Measurements from ENCODE around the gene INTS2.

Gene INTS2

DNA sequence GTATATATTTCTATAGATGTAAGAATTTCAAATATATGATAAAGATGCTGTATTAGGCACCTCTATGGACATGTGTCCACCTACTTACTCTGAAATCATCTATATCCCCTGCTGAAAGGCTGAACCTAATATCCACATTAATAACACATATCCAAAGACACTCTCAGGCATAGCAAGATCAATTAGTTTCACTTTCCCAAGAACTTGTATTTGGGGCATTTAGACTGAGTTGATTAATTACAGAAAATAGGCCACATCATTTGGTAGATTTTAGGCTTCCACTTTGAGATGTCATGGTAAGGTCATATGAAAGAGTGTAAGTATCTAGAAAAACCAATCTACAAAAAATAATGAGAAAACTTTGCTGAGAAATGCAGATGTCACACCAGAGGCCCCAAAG lies 109.6 kb downstream of the INTS2 start:
- no peak for DNase-seq

DNA sequence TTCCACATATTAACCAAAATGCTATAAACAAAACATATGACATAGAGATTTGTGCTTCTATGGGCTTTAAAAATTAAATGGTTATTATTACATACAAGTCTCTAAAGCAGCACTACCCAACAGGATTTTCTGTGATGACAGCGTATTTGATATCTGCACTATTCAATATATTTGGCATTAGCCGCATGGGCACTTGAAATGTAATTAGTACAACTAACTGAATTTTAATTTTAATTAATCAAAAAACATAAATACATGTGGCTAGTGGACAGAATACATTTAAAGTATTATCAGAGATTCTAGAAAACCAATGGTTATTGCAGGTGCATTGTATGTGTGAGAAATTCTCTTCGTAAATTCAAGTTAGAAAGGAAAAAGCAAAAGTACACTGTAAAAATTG lies 110.3 kb downstream of the INTS2 start:
- DNase-seq = no peak

GRCh38 chr17:61816538-61816937 lies 111.2 kb downstream of the INTS2 start:
- no peak for DNase-seq

DNA sequence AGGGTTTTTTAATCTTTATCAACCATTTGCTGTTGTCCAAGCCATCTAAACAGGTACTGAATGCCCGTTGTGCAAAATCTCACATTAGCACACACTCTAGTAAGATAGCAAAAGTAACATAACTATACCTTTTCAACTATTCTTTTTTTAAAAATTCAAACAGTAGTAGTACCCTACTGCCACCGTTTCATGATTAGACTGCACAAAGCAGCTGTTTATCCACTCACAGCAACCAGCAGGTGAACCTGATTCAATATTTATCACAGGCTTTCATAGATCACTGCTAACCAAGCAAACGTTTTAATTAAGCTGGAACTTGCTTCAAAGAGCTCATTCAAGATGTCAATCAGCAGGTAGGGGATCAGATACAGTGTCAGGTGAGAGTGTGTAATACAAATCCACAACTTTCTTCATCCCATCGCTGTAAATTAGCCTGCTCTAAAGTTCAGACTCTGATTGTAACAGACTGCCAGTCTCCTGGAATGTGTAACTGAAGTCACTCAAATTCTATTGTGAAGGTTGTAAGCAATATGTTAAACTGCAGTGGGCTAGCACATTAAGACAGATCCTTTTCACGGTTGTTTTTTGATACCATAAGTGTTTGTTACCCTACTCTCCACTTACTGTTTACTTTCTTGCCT lies 111.8 kb downstream of the INTS2 start:
- no peak for DNase-seq
